ENCODE measurements around the gene APP.
A peak's percentile ranks its signal among the peaks of the same experiment; 100 is the strongest.
"Not testable (repeated sequence)": the region's sequence is repeated elsewhere in the genome, so short reads cannot be mapped to it uniquely, and the experiment has no call there.

APP gene

GRCh38 chr21:26099610-26100219 is 70.9 kb downstream of the APP start:
- DNase-seq (ENCODE audit: low spot score): no peak

GRCh38 chr21:26098772-26099397 is 71.7 kb downstream of the APP start:
- DNase-seq (ENCODE audit: low spot score): no peak

DNA sequence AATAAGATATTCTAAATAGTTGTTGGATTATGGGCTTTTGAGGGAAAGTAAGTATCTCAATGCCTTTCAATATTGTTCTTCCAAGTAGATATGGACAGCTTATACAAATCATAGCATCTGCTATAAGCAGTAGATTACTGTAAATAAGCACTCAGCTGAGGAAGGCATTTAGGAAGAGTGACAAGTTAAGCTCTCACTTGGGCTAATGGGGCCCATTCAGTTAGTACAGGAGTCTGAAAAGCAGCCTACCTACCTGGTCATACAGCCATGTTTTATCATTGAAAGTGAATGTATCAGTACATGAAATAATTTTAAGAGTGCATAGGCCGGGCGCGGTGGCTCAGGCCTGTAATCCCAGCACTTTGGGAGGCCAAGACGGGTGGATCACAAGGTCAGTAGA is 73.1 kb downstream of the APP start:
- DNase-seq (ENCODE audit: low spot score): no peak

DNA sequence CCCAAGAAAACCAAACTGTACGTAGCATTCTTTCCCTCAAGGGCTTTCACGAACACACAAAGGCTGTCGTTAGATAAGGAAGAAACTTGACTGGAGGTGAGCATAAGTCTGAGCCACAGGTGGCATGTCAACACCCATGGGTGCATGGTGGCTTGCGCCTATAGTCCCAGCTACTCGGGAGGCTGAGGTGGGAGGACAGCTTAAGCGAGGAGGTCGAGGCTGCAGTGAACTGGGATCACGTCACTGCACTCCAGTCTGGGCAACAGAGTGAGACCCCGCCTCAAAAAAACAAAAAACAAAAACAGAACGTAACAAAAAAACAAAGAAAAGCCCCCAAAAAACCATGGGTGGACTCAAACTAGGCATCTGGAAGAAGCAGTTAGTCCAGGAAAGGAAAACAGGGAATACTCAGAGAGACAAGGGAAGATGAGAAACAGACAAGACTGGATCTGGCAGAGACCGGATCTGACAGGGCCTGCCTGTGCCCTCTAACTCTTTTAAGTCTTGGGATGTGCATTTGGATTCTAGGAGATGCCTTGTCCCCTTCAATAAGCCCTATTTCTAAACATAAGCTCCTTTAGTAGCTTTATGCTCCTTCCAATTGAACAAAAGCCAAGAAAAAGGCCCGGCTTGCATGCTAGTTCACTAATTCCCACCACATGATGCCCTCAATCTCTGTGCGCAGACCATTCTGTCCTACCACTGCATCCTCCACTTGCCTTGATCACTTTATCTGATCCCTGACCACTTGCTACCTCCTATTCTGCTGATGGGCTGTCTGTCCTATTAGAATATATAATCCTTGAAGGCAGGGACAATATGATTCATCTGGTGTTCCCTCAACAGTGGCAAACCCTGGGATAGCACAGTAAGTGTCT is 73.8 kb downstream of the APP start:
- no peak for DNase-seq (ENCODE audit: low spot score)

DNA sequence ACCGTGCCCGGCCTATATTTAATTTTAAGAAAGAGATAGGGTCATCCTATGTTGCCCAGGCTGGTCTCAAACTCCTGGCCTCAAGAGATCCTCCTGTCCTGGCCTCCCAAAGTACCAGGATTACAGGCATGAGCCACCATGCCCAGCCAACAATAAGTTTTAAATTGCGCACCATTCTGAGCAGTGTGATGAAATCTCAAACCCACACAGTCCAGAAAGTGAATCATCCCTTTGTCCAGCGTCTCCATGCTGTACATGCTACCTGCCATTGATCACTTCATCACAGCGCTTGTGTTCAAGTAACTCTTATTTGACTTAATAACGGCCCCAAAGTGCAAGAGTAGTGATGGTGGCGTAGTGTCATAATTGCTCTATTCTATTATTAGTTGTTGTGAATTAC is 75.4 kb downstream of the APP start:
- DNase-seq (ENCODE audit: low spot score): no peak

- no peak for DNase-seq (ENCODE audit: low spot score)
Measured at GRCh38 chr21:26093122-26093521, 77.4 kb downstream of the APP start.

DNA sequence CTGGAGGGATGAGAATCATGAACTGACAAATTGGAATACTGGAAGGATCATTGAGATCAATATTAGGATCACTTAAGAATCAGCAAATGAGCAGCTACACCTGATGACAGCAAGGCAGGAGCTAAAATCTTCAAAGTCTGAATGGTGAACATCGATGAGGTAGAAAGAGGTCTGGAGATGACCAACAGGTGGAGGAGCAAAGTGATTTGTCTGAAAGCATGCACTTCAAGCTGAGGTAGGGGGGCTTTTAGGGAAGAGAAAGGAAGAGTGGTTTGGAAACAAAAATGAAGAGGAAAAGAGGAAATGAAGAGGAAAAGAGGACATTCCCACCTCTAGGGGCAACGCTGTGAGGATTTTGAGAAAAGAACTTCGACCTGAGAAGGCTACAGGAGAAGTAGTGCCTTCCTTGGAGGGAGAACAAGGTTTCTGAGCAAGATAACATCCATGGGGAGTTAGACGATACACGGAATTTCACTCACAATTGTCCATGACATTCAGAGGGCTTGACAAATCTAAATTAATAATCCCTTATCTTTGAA is 79.0 kb downstream of the APP start:
- DNase-seq (ENCODE audit: low spot score): no peak

- no peak for DNase-seq (ENCODE audit: low spot score)
Measured at GRCh38 chr21:26089730-26090129, 80.8 kb downstream of the APP start.

- no peak for DNase-seq (ENCODE audit: low spot score)
Measured at GRCh38 chr21:26087223-26087918, 83.2 kb downstream of the APP start.

DNA sequence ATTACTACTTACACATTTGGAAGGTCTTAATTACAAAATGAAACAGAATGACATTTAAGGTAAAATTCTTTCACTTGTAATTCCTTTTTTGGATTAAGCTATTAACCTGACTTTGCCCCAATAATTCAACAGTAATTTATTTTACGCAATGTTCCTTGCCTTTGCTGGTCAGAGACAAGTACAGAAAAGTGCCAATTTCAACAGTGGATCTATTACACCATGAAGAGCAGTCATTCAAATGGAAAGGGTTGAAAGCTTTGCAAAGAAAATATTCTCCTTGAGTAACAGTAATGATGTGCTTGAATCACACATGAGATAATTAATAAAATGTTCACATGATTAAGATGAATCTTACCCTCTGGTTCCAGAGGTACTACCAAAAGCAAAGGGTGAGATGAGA is 84.7 kb downstream of the APP start:
- no peak for DNase-seq (ENCODE audit: low spot score)

- no peak for DNase-seq (ENCODE audit: low spot score)
Measured at GRCh38 chr21:26085127-26085526, 85.4 kb downstream of the APP start.

- no peak for DNase-seq (ENCODE audit: low spot score)
Measured at GRCh38 chr21:26082549-26082948, 88.0 kb downstream of the APP start.

DNA sequence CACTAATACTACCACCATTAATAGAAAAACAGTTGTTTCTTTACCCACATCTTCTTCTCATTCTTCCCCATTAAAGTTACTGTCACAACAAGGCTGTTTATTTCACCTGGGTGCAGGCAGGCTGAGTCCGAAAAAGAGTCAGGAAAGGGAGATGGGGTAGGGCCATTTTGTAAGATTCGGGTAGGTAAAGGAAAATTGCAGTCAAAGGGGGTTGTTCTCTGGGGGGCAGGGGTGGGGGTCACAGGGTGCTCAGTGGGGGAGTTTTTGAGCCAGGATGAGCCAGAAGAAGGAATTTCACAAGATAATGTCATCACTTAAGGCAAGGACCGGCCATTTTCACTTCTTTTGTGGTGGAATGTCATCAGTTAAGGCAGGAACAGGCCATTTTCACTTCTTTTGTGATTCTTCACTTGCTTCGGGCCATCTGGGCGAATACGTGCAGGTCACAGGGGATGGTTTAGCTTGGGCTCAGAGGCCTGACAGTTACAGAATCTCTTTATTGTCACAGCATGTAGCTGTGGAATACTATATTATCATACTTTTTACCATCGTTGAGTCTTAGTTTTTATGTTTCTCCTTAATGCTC is 89.3 kb downstream of the APP start:
- not testable (repeated sequence) for DNase-seq (ENCODE audit: low spot score)

DNA sequence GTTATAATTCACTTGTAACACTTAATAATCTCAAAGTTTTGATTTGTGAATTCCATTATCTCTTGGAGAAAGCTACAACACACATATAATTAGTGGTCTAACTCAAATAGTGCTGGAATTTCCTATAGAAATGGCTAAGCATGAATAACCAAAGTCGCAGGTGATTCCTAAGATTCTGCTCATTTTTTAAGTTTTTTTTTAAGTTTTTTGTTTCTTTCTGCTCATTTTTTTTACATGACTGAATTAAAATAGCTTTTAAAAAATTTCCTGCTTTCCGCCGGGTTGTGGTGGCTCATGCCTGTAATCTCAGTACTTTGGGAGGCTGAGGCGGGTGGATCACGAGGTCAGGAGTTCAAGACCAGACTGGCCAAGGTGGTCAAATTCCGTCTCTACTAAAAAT is 90.4 kb downstream of the APP start:
- DNase-seq (ENCODE audit: low spot score): no peak

DNA sequence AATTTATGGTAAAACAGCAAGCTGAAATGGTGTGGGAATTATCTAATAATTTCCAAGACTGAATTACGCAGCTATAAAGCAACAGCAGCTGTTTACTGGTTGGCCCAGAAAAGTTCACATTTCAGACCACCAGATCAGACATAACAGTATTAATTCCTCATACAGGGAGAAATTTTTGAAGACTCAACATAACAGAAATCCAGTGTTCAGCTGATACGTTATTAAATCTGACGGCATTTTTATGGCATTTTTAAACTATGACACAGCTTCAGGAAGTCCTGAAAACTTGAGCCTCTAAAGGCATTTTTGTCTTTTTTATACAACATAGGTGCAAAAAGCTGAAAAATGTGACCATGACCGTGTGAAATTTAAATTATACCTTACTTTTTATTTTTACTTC is 91.2 kb downstream of the APP start:
- no peak for DNase-seq (ENCODE audit: low spot score)

DNA sequence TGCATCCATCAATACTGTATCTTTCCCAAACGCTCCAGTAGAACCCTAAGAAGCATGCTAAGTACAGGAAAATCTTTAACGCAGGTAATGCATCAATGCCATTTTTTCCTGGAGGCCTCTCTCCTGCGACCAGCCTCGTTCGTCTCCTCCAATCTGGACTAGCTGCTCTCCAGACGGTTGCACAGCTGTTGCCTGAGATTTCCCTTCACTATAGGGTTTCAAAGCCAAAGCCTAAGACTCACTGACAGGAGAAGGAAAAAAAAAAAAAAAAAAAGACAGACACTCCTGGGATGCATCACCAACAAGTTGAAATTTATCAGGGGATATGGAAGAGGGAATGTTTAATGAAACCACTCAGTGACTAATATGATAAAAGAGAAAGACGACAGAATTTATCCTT is 93.0 kb downstream of the APP start:
- no peak for DNase-seq (ENCODE audit: low spot score)

- peak; percentile 18 for DNase-seq (ENCODE audit: low spot score)
Measured at GRCh38 chr21:26072666-26073615, 97.6 kb downstream of the APP start.

DNA sequence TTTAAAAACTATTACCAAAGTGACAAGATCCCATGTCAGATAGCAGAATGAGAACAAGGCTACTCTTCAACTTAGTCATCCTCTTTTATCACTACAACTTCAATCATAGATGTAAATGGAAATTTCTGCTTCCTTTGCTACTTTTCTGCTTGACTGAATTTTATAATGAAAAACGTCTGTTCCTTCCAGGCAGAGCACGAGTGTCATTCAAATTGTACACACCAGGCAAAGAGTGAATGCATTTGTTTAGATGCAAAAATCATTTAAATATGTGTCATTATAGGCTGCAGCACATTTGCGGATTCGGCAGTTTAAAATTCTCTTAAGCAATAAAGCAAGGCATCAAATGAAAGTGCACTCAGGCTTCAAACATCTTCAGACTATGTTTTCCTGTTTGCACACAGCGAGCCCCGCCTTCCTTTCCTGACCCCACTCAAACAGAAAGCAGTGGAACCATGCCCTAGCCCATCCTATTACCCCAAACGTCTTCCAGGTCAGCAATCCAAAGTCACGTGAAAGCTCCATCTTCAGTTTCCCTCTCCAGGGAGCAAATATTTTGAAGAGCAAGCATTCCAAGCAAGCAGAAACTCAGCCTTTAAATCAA is 99.6 kb downstream of the APP start:
- no peak for DNase-seq (ENCODE audit: low spot score)

GRCh38 chr21:26070121-26070520 is 100.4 kb downstream of the APP start:
- DNase-seq (ENCODE audit: low spot score): no peak

GRCh38 chr21:26068776-26069175 is 101.8 kb downstream of the APP start:
- DNase-seq (ENCODE audit: low spot score): no peak

Data from putamen (tissue), 1 donor.